ENCODE results near the gene BMPR1A. TPM values are rescaled to one million over a fixed set of nuclear protein-coding genes. Genes with fewer than 3 reads are reported as not detected.
"Not testable (repeated sequence)": the region's sequence is repeated elsewhere in the genome, so short reads cannot be mapped to it uniquely, and the experiment has no call there.

BMPR1A gene
- total RNA-seq, 2 donors from 2014 or later = 38.9 to 50.9 TPM

- intact Hi-C loops (cut with DNase I, micrococcal nuclease) = no loop called here
- ATAC-seq = no peak
- DNase-seq = no peak
Observed at GRCh38 chr10:86726677-86726999, 29.8 kb upstream of the BMPR1A start.

- intact Hi-C loops (cut with DNase I, micrococcal nuclease) = no loop called here
- ATAC-seq = no peak
- no peak for DNase-seq
Observed at GRCh38 chr10:86727470-86727869, 28.9 kb upstream of the BMPR1A start.

- DNase-seq (no peak), ATAC-seq (no peak)
- intact Hi-C loops (cut with DNase I, micrococcal nuclease) = no loop called here
Observed at GRCh38 chr10:86728056-86728455, 28.4 kb upstream of the BMPR1A start.

GRCh38 chr10:86729677-86730076 lies 26.7 kb upstream of the BMPR1A start:
- no peak for DNase-seq
- intact Hi-C loops (cut with DNase I, micrococcal nuclease) = no loop called here
- no peak for ATAC-seq

- ATAC-seq (peak; percentile 93), DNase-seq (peak; percentile 63 to 84)
- intact Hi-C loops (cut with DNase I, micrococcal nuclease) = no loop called here
Observed at GRCh38 chr10:86730227-86730626, 26.2 kb upstream of the BMPR1A start.

GRCh38 chr10:86732771-86733170 lies 23.6 kb upstream of the BMPR1A start:
- no peak for DNase-seq
- intact Hi-C loops (cut with DNase I, micrococcal nuclease) = no loop called here
- no peak for ATAC-seq

- intact Hi-C loops (cut with DNase I, micrococcal nuclease) = no loop called here
Observed at GRCh38 chr10:86733260-86733671, 23.2 kb upstream of the BMPR1A start.

GRCh38 chr10:86734207-86734988 lies 22.0 kb upstream of the BMPR1A start:
- intact Hi-C loops (cut with DNase I, micrococcal nuclease) = no loop called here
- ATAC-seq = no peak
- DNase-seq = no peak

More at GRCh38 chr10:86733260-86733671, 23.2 kb upstream of the BMPR1A start:
- ATAC-seq = peak; percentile 26
- DNase-seq = peak in 1 of 2 donors; percentile 69

- ATAC-seq; intact Hi-C loops (cut with DNase I, micrococcal nuclease); DNase-seq: not testable (repeated sequence)
Observed at GRCh38 chr10:86735278-86735677, 21.1 kb upstream of the BMPR1A start.

GRCh38 chr10:86742230-86742629 lies 14.2 kb upstream of the BMPR1A start:
- intact Hi-C loops (cut with DNase I, micrococcal nuclease) = no loop called here
- peak; percentile 39 for ATAC-seq
- DNase-seq = no peak

GRCh38 chr10:86744067-86744725 lies 12.2 kb upstream of the BMPR1A start:
- DNase-seq = peak; percentile 30 to 65
- ATAC-seq = peak; percentile 73
- intact Hi-C loops (cut with DNase I, micrococcal nuclease) = no loop called here

- no peak for DNase-seq
- peak; percentile 3 for ATAC-seq
- intact Hi-C loops (cut with DNase I, micrococcal nuclease) = no loop called here
Observed at GRCh38 chr10:86747796-86748581, 8.4 kb upstream of the BMPR1A start.

GRCh38 chr10:86749854-86750253 lies 6.6 kb upstream of the BMPR1A start:
- DNase-seq = no peak
- intact Hi-C loops (cut with DNase I, micrococcal nuclease) = no loop called here
- ATAC-seq = no peak

- intact Hi-C loops (cut with DNase I, micrococcal nuclease) = no loop called here
- DNase-seq (no peak), ATAC-seq (no peak)
Observed at GRCh38 chr10:86751477-86751876, 4.9 kb upstream of the BMPR1A start.

- DNase-seq (peak; percentile 51 to 68), ATAC-seq (peak; percentile 49)
- intact Hi-C loops (cut with DNase I, micrococcal nuclease) = no loop called here
Observed at GRCh38 chr10:86752311-86752710, 4.1 kb upstream of the BMPR1A start.

- intact Hi-C loops (cut with DNase I, micrococcal nuclease) = no loop called here
- no peak for DNase-seq
- ATAC-seq = no peak
Observed at GRCh38 chr10:86753051-86753450, 3.4 kb upstream of the BMPR1A start.

- ATAC-seq = no peak
- no peak for DNase-seq
- intact Hi-C loops (cut with DNase I, micrococcal nuclease) = no loop called here
Observed at GRCh38 chr10:86753638-86754434, 2.6 kb upstream of the BMPR1A start.

GRCh38 chr10:86755454-86755739 lies 1.0 kb upstream of the BMPR1A start:
- ATAC-seq (no peak), DNase-seq (no peak)
- intact Hi-C loops (cut with DNase I, micrococcal nuclease) = no loop called here

Measured in left colon (tissue), 2 donors.